Activated B cell treated with CpG ODN at 0.5 μM for 24 hours (primary cell): ENCODE data around the gene AFTPH. TPM values are rescaled to one million over a fixed set of nuclear protein-coding genes. Genes with fewer than 3 reads are reported as not detected.

Experiments used
- ATAC-seq: fragments of 200-7000 bp; cut with Tn5 transposase; one replicate; pipeline ENCODE4 v1.10.0; 2021; ENCODE audit warnings: low read depth, mild to moderate bottlenecking, moderate library complexity
- CTCF ChIA-PET: fragments of 350-600 bp; sonication (Branson Sonifier 250); formaldehyde crosslinking; loops from one replicate; lab custom pipeline; 2021; ENCODE audit warnings: antibody characterized with exemption; lab: Charles Lee
- POLR2A ChIA-PET: fragments of 350-600 bp; sonication (Branson Sonifier 250); formaldehyde crosslinking; loops from one replicate; lab custom pipeline; 2021; ENCODE audit warnings: antibody characterized with exemption; lab: Charles Lee
- DNase-seq: peaks from one replicate; pipeline ENCODE4 v3.0.0; 2022
- H3K27ac Mint-ChIP-seq: one replicate; pipeline ENCODE4 v1.8.0; 2020; ENCODE audit warnings: mixed read lengths
- H3K27me3 Mint-ChIP-seq: one replicate; pipeline ENCODE4 v1.8.0; 2021; ENCODE audit warnings: mixed read lengths
- H3K36me3 Mint-ChIP-seq: one replicate; pipeline ENCODE4 v1.8.0; 2021; ENCODE audit warnings: low read depth, mixed read lengths
- H3K4me1 Mint-ChIP-seq: one replicate; pipeline ENCODE4 v1.8.0; 2021; ENCODE audit warnings: mixed read lengths
- H3K4me3 Mint-ChIP-seq: one replicate; pipeline ENCODE4 v1.8.0; 2020; ENCODE audit warnings: mild to moderate bottlenecking, mixed read lengths
- H3K9me3 Mint-ChIP-seq: one replicate; pipeline ENCODE4 v1.8.0; 2020; ENCODE audit warnings: mixed read lengths
- CTCF ChIP-seq: fragments of 200-600 bp; IDR thresholded peaks from one replicate; pipeline ENCODE4 v1.8.0; 2022; ENCODE audit warnings: antibody characterized with exemption, mild to moderate bottlenecking
- intact Hi-C: fragments of 100-400 bp; cut with micrococcal nuclease; formaldehyde crosslinking; loops from one replicate; pipeline ENCODE4 v1.15.1; 2024
- total RNA-seq: library from RNA; stranded (reverse); gene quantifications from 2 replicates; pipeline ENCODE4 v1.2.3, GENCODE V29; 2022

The AFTPH gene
- total RNA-seq, 1 donor from 2014 or later, result 81.3 TPM

DNA sequence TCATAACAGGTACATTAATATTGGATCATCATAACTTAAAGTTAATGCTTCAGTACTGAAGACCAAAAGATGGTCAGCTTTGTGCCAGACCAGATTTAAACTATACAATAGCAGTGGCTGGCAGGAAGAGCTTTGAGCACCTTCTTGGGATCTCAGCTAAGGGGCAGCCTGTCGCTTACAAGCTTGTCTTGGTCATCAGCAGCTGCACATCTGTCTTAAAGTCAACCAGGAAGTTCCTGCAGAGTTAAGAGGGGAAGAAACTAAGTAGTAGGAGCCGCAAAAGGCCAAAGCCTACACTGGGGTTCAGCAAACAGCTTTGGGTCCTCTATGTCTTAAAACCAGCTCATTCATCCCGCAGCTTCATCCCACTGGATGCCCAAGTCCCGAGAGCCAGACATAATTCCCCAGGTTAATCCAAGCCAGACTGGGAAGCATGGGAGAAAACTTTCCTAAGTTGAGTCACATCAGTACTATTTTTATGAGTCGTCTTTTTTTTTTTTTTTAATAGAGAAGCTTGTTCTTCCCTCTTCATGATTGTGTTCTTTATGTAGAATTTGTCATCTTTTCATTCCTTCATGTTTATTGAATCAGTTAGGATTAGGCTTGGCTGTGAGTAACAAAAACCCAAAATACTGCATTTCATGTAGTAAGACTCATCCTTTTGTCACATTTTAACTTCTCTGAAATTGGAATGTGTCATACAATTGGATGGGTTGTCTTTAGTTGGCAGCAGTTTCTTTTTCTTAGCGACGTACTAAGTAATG, 70.3 kb downstream of the AFTPH start:
- Mint-ChIP-seq H3K27me3 (no peaks in the 10 kb centered on the region), H3K9me3 (no peaks in the 10 kb centered on the region), H3K36me3 (peaks cover 38% of the 10 kb centered on the region), H3K27ac (no peak overlapping the region), H3K4me3 (no peak overlapping the region), H3K4me1 (no peaks in the 10 kb centered on the region)
- DNase-seq (no peak), ATAC-seq (no peak)
- intact Hi-C loops, result no loop called here
- ChIA-PET CTCF (interaction anchor here (0.8 to 1.1 kb wide), 2 partner anchors 23 to 52 kb away, joined by 3 to 4 read pairs; no protein-coding TSS in a partner anchor), POLR2A (interaction anchor here (0.6 to 1.2 kb wide), 6 partner anchors 11 to 447 kb away, joined by 3 to 5 read pairs (median 3); partner anchors contain the start of gene SERTAD2)
- no peak for TF ChIP-seq CTCF

GRCh38 chr2:64595397-64596176, 71.5 kb downstream of the AFTPH start:
- no peaks in the 10 kb centered on the region for H3K9me3 Mint-ChIP-seq
- ATAC-seq (no peak), DNase-seq (no peak)
- no peak for TF ChIP-seq CTCF
- no peaks in the 10 kb centered on the region for H3K4me1 Mint-ChIP-seq
- intact Hi-C loops, result no loop called here
- ChIA-PET POLR2A (interaction anchor here (0.7 to 1.2 kb wide), 2 partner anchors 12 to 274 kb away, joined by 3 to 4 read pairs; no protein-coding TSS in a partner anchor), CTCF (interaction anchor here (1.1 to 2.5 kb wide), 2 partner anchors 9 to 51 kb away, joined by 4 to 11 read pairs; no protein-coding TSS in a partner anchor)
- H3K36me3 Mint-ChIP-seq, result peaks cover 31% of the 10 kb centered on the region
- H3K4me3 Mint-ChIP-seq, result no peak overlapping the region
- H3K27ac Mint-ChIP-seq, result no peak overlapping the region
- no peaks in the 10 kb centered on the region for H3K27me3 Mint-ChIP-seq

GRCh38 chr2:64598226-64598625, 74.1 kb downstream of the AFTPH start:
- Mint-ChIP-seq H3K9me3 (no peaks in the 10 kb centered on the region), H3K4me1 (no peaks in the 10 kb centered on the region), H3K27ac (no peak overlapping the region), H3K27me3 (no peaks in the 10 kb centered on the region), H3K4me3 (no peak overlapping the region), H3K36me3 (peaks cover 5% of the 10 kb centered on the region)
- no peak for DNase-seq
- TF ChIP-seq CTCF, result no peak
- ChIA-PET CTCF (interaction anchor here (2.5 kb wide), 1 partner anchor 11 kb away, joined by 11 read pairs; no protein-coding TSS in a partner anchor), POLR2A (interaction anchor here (0.6 to 1.0 kb wide), 3 partner anchors 45 to 435 kb away, joined by 3 to 6 read pairs (median 3); no protein-coding TSS in a partner anchor)
- ATAC-seq, result no peak
- intact Hi-C loops, result no loop called here

DNA sequence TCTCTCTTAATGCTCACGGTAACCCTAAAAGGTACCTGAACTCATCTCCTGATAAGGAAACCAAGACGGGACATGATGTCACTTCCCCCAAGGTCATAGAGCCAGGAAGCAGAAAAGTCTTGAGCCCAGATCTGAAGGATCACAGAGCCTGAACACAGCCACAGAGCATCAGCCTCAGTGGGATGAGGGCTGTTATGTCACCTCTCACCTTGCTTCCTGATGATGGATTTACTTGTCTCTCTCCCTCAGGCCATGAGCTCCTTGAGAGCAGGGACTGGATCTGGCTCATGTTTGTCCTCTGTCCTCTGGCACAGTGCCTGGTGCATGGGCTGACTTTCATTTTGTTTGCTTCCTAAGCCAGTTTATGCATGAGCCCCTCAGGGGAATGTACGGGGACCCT, 75.3 kb downstream of the AFTPH start:
- ATAC-seq (no peak), DNase-seq (no peak)
- ChIA-PET CTCF (interaction anchor here (1.1 to 1.5 kb wide), 2 partner anchors 12 to 274 kb away, joined by 4 to 5 read pairs; no protein-coding TSS in a partner anchor), POLR2A (interaction anchor here (0.6 kb wide), 1 partner anchor 318 kb away, joined by 13 read pairs; no protein-coding TSS in a partner anchor)
- H3K4me3 Mint-ChIP-seq, result no peak overlapping the region
- intact Hi-C loops, result no loop called here
- no peaks in the 10 kb centered on the region for H3K9me3 Mint-ChIP-seq
- TF ChIP-seq CTCF, result no peak
- H3K36me3 Mint-ChIP-seq, result no peaks in the 10 kb centered on the region
- no peaks in the 10 kb centered on the region for H3K27me3 Mint-ChIP-seq
- no peaks in the 10 kb centered on the region for H3K4me1 Mint-ChIP-seq
- no peak overlapping the region for H3K27ac Mint-ChIP-seq
